GM12878 (cell line): Measurements from ENCODE around the gene SLC22A23. TPM values are rescaled to one million over a fixed set of nuclear protein-coding genes. Genes with fewer than 3 reads are reported as not detected.

ENCODE experiments used
- ATAC-seq: fragments of 200-7000 bp; cut with Tn5 transposase; 3 replicates; pipeline ENCODE4 v1.9.1; 2020; ENCODE audit warnings: mild to moderate bottlenecking, moderate library complexity
- BruUV-seq: library from RNA; stranded (reverse); fragments of 400-500 nt; replicated peaks from 2 replicates; lab custom pipeline; 2021; lab: Mats Ljungman, UMichigan
- CTCF ChIA-PET: fragments of 300-600 bp; sonication (Branson Sonifier 250); formaldehyde crosslinking; extraction: SDS; loops from one replicate; lab custom pipeline; 2021; ENCODE audit warnings: inconsistent platforms; lab: Yijun Ruan, JAX
- POLR2A ChIA-PET: fragments of 350-600 bp; formaldehyde crosslinking; extraction: SDS; loops from one replicate; lab custom pipeline; 2021; ENCODE audit warnings: inconsistent platforms; lab: Charles Lee
- RAD21 ChIA-PET: fragments of 300-600 bp; sonication (Branson Sonifier 250); formaldehyde crosslinking; loops from one replicate; lab custom pipeline; 2023; ENCODE audit warnings: antibody characterized with exemption; ENCODE audit not compliant: unreplicated experiment; lab: Charles Lee
- SMC1A ChIA-PET: fragments of 300-600 bp; sonication (Branson Sonifier 250); formaldehyde crosslinking; loops from one replicate; lab custom pipeline; 2023; ENCODE audit not compliant: unreplicated experiment, uncharacterized antibody; lab: Charles Lee
- DNase-seq: peaks from one replicate; pipeline ENCODE4 v3.0.0-alpha.2; 2011; ENCODE audit warnings: low read depth, low spot score
- FAIRE-seq: peaks from 3 replicates; lab custom pipeline; 2011; peaks lifted over from hg19 to GRCh38; lab: Jason Lieb, UNC
- H2AFZ ChIP-seq: 2 replicates; pipeline ENCODE4 v1.6.0; 2011; ENCODE audit warnings: low read depth, low read length, control low read depth; ENCODE audit not compliant: control insufficient read depth
- H3K27ac ChIP-seq: 2 replicates; pipeline ENCODE4 v1.5.1; 2011; ENCODE audit warnings: control low read depth; ENCODE audit not compliant: control insufficient read depth, insufficient read depth
- H3K27me3 ChIP-seq, 2 experiments: replicated peaks in 1 of 2; 2 replicates each; pipeline versions ENCODE4 v1.6.0 to v1.6.1; 2011; ENCODE audit warnings: low read length in 1 of 2; ENCODE audit not compliant: control insufficient read depth in 2 of 2, insufficient read depth in 2 of 2
- H3K36me3 ChIP-seq, 2 experiments: 2 replicates each; pipeline ENCODE4 v1.5.1; 2011; ENCODE audit warnings: low read length in 1 of 2; ENCODE audit not compliant: control insufficient read depth in 2 of 2, insufficient read depth in 2 of 2
- H3K4me1 ChIP-seq: 2 replicates; pipeline ENCODE4 v1.6.1; 2011; ENCODE audit warnings: mild to moderate bottlenecking, low read length, moderate library complexity, mixed read lengths; ENCODE audit not compliant: control insufficient read depth, insufficient read depth
- H3K4me2 ChIP-seq: 2 replicates; pipeline ENCODE4 v1.6.0; 2011; ENCODE audit warnings: control low read depth; ENCODE audit not compliant: control insufficient read depth, insufficient read depth
- H3K4me3 ChIP-seq: fragments of 200-600 bp; sonication (generic); 2 replicates; pipeline ENCODE4 v1.5.1; 2016
- H3K79me2 ChIP-seq: 2 replicates; pipeline ENCODE4 v1.6.0; 2011; ENCODE audit warnings: low read length; ENCODE audit not compliant: control insufficient read depth, insufficient read depth
- H3K9ac ChIP-seq: 2 replicates; pipeline ENCODE4 v1.8.0; 2011; ENCODE audit warnings: low read length, control low read depth, mixed read lengths; ENCODE audit not compliant: control insufficient read depth, insufficient read depth
- H3K9me3 ChIP-seq: replicated peaks from 3 replicates; pipeline ENCODE4 v1.5.1; 2011; ENCODE audit warnings: mild to moderate bottlenecking, low read length; ENCODE audit not compliant: control insufficient read depth, insufficient read depth
- H4K20me1 ChIP-seq: 2 replicates; pipeline ENCODE4 v1.6.0; 2011; ENCODE audit not compliant: control insufficient read depth, insufficient read depth
- ATF7 ChIP-seq: fragments of 450-650 bp; IDR thresholded peaks from 2 replicates; pipeline ENCODE4 v1.6.1; 2016; ENCODE audit warnings: low read depth, mild to moderate bottlenecking
- CEBPZ ChIP-seq: fragments of 150-350 bp; IDR thresholded peaks from 2 replicates; pipeline ENCODE4 v1.6.1; 2016; ENCODE audit warnings: low read depth, low read length
- EP300 ChIP-seq, 2 experiments: fragments of 150-350 bp in 1 of 2; IDR thresholded peaks; 2 replicates each; pipeline ENCODE4 v1.6.1; 2011 to 2012; ENCODE audit warnings: low read depth in 2 of 2, low read length in 2 of 2, borderline replicate concordance in 1 of 2, improper control_type of control experiment in 1 of 2, inconsistent platforms in 1 of 2; ENCODE audit not compliant: control insufficient read depth in 1 of 2
- JUNB ChIP-seq: IDR thresholded peaks from 2 replicates; pipeline ENCODE4 v1.6.1; 2016; ENCODE audit warnings: antibody characterized with exemption, mild to moderate bottlenecking
- JUND ChIP-seq: IDR thresholded peaks from 2 replicates; pipeline ENCODE4 v1.6.1; 2012; ENCODE audit warnings: low read depth, mild to moderate bottlenecking, low read length, improper control_type of control experiment, moderate library complexity
- KDM1A ChIP-seq: fragments of 200-600 bp; sonication (generic); IDR thresholded peaks from 2 replicates; pipeline ENCODE4 v1.6.1; 2016; ENCODE audit warnings: borderline replicate concordance
- POLR2A ChIP-seq: IDR thresholded peaks from 2 replicates; pipeline ENCODE4 v1.6.1; 2011; ENCODE audit warnings: low read depth, mild to moderate bottlenecking, low read length
- RAD21 ChIP-seq: IDR thresholded peaks from 2 replicates; pipeline ENCODE4 v1.6.1; 2011; ENCODE audit warnings: mild to moderate bottlenecking, low read depth, low read length, moderate library complexity; ENCODE audit not compliant: insufficient read depth
- RAD51 ChIP-seq: fragments of 450-650 bp; IDR thresholded peaks from 2 replicates; pipeline ENCODE4 v1.6.1; 2016; ENCODE audit warnings: moderate library complexity, mild to moderate bottlenecking, inconsistent platforms
- SMC3 ChIP-seq: IDR thresholded peaks from 2 replicates; pipeline ENCODE4 v1.6.1; 2011; ENCODE audit warnings: low read length, improper control_type of control experiment, borderline replicate concordance
- USF2 ChIP-seq: IDR thresholded peaks from 2 replicates; pipeline ENCODE4 v1.6.1; 2011; ENCODE audit warnings: low read depth, low read length, improper control_type of control experiment, borderline replicate concordance
- YY1 ChIP-seq: IDR thresholded peaks from 2 replicates; pipeline ENCODE4 v1.6.1; 2011; ENCODE audit warnings: low read depth, mild to moderate bottlenecking, low read length
- WGBS: methylation state at CpG from one replicate; pipeline ENCODE4 v1.1.6; 2016; ENCODE audit warnings: low lambda C conversion rate; ENCODE audit not compliant: insufficient replicate concordance, insufficient coverage; ENCODE audit errors: missing lambda C conversion rate; 5-methylcytosine and 5-hydroxymethylcytosine counted together
- in situ Hi-C: fragments of 300-500 bp; cut with MboI; formaldehyde crosslinking; loops from 9 replicates; pipeline ENCODE4 v1.14.3; 2018; ENCODE audit warnings: mixed read lengths
- intact Hi-C: fragments of 100-400 bp; cut with micrococcal nuclease; formaldehyde crosslinking; loops from one replicate; pipeline ENCODE4 v1.14.2; 2022; ENCODE audit not compliant: unreplicated experiment
- polyA plus RNA-seq, 11 experiments: library from polyadenylated mRNA; depleted of rRNA in 4 of 11; unstranded in 6 of 11; stranded (reverse) in 5 of 11; fragments of >200 nt; fragmentation: Nextera tagmentation in 4 of 11; fragmentation: Illumina TruSeq in 1 of 11; extraction: Ambion mirVana in 4 of 11; extraction: Trizol in 1 of 11; gene quantifications; 1 replicate in 1 of 11; 2 replicates in 10 of 11; pipeline versions ENCODE4 v1.2.1 to v1.2.3, GENCODE V29; 2011 to 2016; ENCODE audit warnings: inconsistent platforms in 2 of 11, missing spikeins in 2 of 11, low read depth in 1 of 11
- total RNA-seq, 4 experiments: library from RNA; depleted of rRNA in 3 of 4; stranded (reverse); fragments of >200 nt in 3 of 4; fragmentation: Illumina TruSeq in 1 of 4; extraction: Trizol in 1 of 4; gene quantifications; 2 replicates each; pipeline versions ENCODE4 v1.2.1 to v1.2.3, GENCODE V29; 2013 to 2021

SLC22A23 gene
- total and polyA plus RNA-seq, 10 of the 15 experiments (the other 5 are each of a cell fraction or from before 2014, with no cell fraction given) = 0.20 to 2.4 (median 0.74) TPM

GRCh38 chr6:3233321-3233720, 223.5 kb downstream of the SLC22A23 start:
- ChIA-PET RAD21 (no interaction called here), SMC1A (no interaction called here), POLR2A (no interaction called here), CTCF (no interaction called here)
- Histone ChIP-seq H3K9ac (no peak overlapping the region), H3K9me3 (no peaks in the 10 kb centered on the region), H3K4me2 (no peak overlapping the region), H3K4me1 (peaks cover 54% of the 10 kb centered on the region), H4K20me1 (no peaks in the 10 kb centered on the region), H3K79me2 (no peaks in the 10 kb centered on the region), H3K36me3 (no peaks in the 10 kb centered on the region), H3K27ac (no peak overlapping the region), H2AFZ (no peak overlapping the region), H3K4me3 (no peak overlapping the region), H3K27me3 (peaks cover 22 to 26% of the 10 kb centered on the region in 2 experiments)
- DNase-seq (no peak), ATAC-seq (no peak), FAIRE-seq (no peak)
- no TSS peak for BruUV-seq
- 7% methylated on average over 3 of the region's 3 CpGs for WGBS
- TF ChIP-seq YY1 = no peak
- in situ Hi-C loops (no loop called here), intact Hi-C loops (no loop called here)

- peaks cover 23 to 27% of the 10 kb centered on the region in 2 experiments for H3K27me3 ChIP-seq
- H3K4me3 ChIP-seq = 0 out of 2 replicates have a peak overlapping the region, but pooled peaks have one; percentile 47
- no peak overlapping the region; the same call in 1 of the 2 replicates for H2AFZ ChIP-seq
- H3K4me2 ChIP-seq = peak overlapping the region; percentile 79
- ATAC-seq = no peak
- H3K9ac ChIP-seq = no peak overlapping the region
- in situ Hi-C loops (no loop called here), intact Hi-C loops (no loop called here)
- no peaks in the 10 kb centered on the region for H3K79me2 ChIP-seq
- ChIA-PET RAD21 (interaction anchor here (0.9 kb wide), 1 partner anchor 19 kb away, joined by 4 read pairs; no protein-coding TSS in a partner anchor), CTCF (interaction anchor here (1.5 kb wide), 1 partner anchor 19 kb away, joined by 3 read pairs; no protein-coding TSS in a partner anchor), POLR2A (no interaction called here), SMC1A (no interaction called here)
- no peak for DNase-seq
- BruUV-seq = no TSS peak
- no peaks in the 10 kb centered on the region for H4K20me1 ChIP-seq
- WGBS = 32% methylated on average over 23 of the region's 23 CpGs
- peaks cover 50% of the 10 kb centered on the region for H3K4me1 ChIP-seq
- H3K27ac ChIP-seq = no peak overlapping the region
- H3K36me3 ChIP-seq = no peaks in the 10 kb centered on the region
- FAIRE-seq = no peak
- H3K9me3 ChIP-seq = no peaks in the 10 kb centered on the region
- TF ChIP-seq RAD51 (no peak), EP300 (IDR thresholded peaks at IDR 0.05; ENCODE audit: borderline replicate concordance in 1 of 2, control insufficient read depth in 1 of 2, low read depth in 2 of 2, low read length in 2 of 2) (no peak), CEBPZ (no peak), SMC3 (no peak), RAD21 (no peak), USF2 (no peak), POLR2A (no peak), JUND (no peak), KDM1A (no peak), JUNB (no peak), ATF7 (no peak)
Observed at GRCh38 chr6:3232017-3232945, 224.6 kb downstream of the SLC22A23 start.
